Fibroblast of skin of left quadriceps (primary cell): Measurements from ENCODE around the gene TMEM179.

Experiments used
- DNase-seq, 2 experiments: peaks; one replicate each; pipeline ENCODE4 v3.0.0-alpha.2; 2013; ENCODE audit warnings: low read depth in 2 of 2

Gene TMEM179

GRCh38 chr14:104598910-104599273 is 5.7 kb downstream of the TMEM179 start:
- DNase-seq = no peak

- no peak for DNase-seq
Measured at GRCh38 chr14:104598039-104598909, 6.3 kb downstream of the TMEM179 start.

GRCh38 chr14:104597576-104597975 is 7.0 kb downstream of the TMEM179 start:
- DNase-seq = no peak

GRCh38 chr14:104596927-104597351 is 7.6 kb downstream of the TMEM179 start:
- no peak for DNase-seq

- no peak for DNase-seq
Measured at GRCh38 chr14:104596451-104596918, 8.1 kb downstream of the TMEM179 start.

GRCh38 chr14:104595911-104596450 is 8.6 kb downstream of the TMEM179 start:
- no peak for DNase-seq

GRCh38 chr14:104595116-104595675 is 9.4 kb downstream of the TMEM179 start:
- DNase-seq = no peak

GRCh38 chr14:104594310-104595046 is 10.1 kb downstream of the TMEM179 start:
- DNase-seq = no peak

- DNase-seq = no peak
Measured at GRCh38 chr14:104593710-104594136, 10.8 kb downstream of the TMEM179 start.

GRCh38 chr14:104593241-104593701 is 11.3 kb downstream of the TMEM179 start:
- DNase-seq = no peak

GRCh38 chr14:104592785-104593184 is 11.8 kb downstream of the TMEM179 start:
- no peak for DNase-seq

- no peak for DNase-seq
Measured at GRCh38 chr14:104592292-104592672, 12.3 kb downstream of the TMEM179 start.

GRCh38 chr14:104591506-104592291 is 12.9 kb downstream of the TMEM179 start:
- DNase-seq = no peak

- DNase-seq = no peak
Measured at GRCh38 chr14:104591031-104591430, 13.5 kb downstream of the TMEM179 start.

- DNase-seq = no peak
Measured at GRCh38 chr14:104590240-104590965, 14.2 kb downstream of the TMEM179 start.

- DNase-seq = no peak
Measured at GRCh38 chr14:104589338-104590195, 15.0 kb downstream of the TMEM179 start.

GRCh38 chr14:104588066-104588857 is 16.3 kb downstream of the TMEM179 start:
- no peak for DNase-seq

- DNase-seq = no peak
Measured at GRCh38 chr14:104587641-104588040, 16.9 kb downstream of the TMEM179 start.
